ENCODE measurements around the gene ALDH18A1.

DNA sequence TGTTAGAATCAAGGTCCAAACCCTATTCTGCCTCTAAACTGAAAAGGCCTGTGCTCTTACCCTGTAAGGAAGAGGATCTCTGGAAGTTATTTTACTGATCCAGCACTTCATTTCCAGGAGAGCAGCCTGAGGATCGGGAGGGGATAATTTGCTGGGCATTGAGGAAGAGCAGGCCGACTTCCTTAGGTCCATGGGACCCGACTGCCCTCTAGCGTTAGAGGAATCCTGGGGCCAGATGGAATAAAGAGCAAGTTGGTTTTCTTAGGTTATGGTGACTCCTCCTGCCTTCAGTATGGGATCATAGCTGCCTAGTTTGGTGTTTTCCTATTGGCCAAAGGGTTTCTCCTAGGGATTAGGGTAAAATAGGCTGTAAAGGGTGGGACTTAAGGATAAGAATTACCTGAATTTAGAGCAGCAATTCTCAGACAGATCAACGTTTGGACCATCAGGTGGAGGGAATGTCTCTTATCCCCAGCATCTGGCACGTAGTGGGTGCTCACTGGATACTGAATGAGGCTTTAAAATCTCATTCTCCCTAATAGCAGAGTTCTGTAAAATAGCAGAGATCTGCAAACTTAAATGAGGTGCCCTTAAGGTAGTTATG, 55.3 kb downstream of the ALDH18A1 start:
- TF ChIP-seq, protein P1, sequence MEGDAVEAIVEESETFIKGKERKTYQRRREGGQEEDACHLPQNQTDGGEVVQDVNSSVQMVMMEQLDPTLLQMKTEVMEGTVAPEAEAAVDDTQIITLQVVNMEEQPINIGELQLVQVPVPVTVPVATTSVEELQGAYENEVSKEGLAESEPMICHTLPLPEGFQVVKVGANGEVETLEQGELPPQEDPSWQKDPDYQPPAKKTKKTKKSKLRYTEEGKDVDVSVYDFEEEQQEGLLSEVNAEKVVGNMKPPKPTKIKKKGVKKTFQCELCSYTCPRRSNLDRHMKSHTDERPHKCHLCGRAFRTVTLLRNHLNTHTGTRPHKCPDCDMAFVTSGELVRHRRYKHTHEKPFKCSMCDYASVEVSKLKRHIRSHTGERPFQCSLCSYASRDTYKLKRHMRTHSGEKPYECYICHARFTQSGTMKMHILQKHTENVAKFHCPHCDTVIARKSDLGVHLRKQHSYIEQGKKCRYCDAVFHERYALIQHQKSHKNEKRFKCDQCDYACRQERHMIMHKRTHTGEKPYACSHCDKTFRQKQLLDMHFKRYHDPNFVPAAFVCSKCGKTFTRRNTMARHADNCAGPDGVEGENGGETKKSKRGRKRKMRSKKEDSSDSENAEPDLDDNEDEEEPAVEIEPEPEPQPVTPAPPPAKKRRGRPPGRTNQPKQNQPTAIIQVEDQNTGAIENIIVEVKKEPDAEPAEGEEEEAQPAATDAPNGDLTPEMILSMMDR (conservative IDR thresholded peaks at IDR 0.05; ENCODE audit: low read length) = peak; percentile 95
- TF ChIP-seq EZH2phosphoT487 (IDR thresholded peaks at IDR 0.05; ENCODE audit: borderline replicate concordance, low read depth, low read length) = no peak

Data from OCI-LY7 (cell line).